Ovary (tissue), 3 donors: ENCODE measurements around the gene TAGAP.

ENCODE experiments used
- CTCF ChIP-seq, 3 donors: fragments of 450-650 bp in 2 of 3; fragments of 200-600 bp in 1 of 3; IDR thresholded peaks; one replicate each; pipeline versions ENCODE4 v1.5.1 to v1.8.0; 2016 to 2022; ENCODE audit warnings: antibody characterized with exemption in 3 of 3, mild to moderate bottlenecking in 1 of 3
- EP300 ChIP-seq: sonication (generic); formaldehyde crosslinking; IDR thresholded peaks from one replicate; pipeline ENCODE4 v1.6.1; 2017; ENCODE audit warnings: antibody characterized with exemption
- donor health status: DM: no; HTN: no; CAD: no.

- no peak for TF ChIP-seq CTCF (IDR thresholded peaks at IDR 0.05)
- TF ChIP-seq EP300, result no peak
Observed at GRCh38 chr6:158999154-158999665, 45.6 kb downstream of the TAGAP start.
